A549 (cell line): ENCODE data around the gene RHOT2.

Experiments
- EHF ChIP-seq: fragments of 250-450 bp; sonication (Bioruptor Pico); IDR thresholded peaks from 2 replicates; pipeline ENCODE4 v1.5.0; 2020; ENCODE audit warnings: mild to moderate bottlenecking
- EP300 ChIP-seq, 2 experiments: fragments of >200 bp; sonication (Bioruptor Twin); formaldehyde crosslinking; IDR thresholded peaks; 2 replicates in 1 of 2; 3 replicates in 1 of 2; pipeline ENCODE4 v1.6.1; 2016 to 2017
- MAZ ChIP-seq: fragments of 150-350 bp; IDR thresholded peaks from 2 replicates; pipeline ENCODE4 v1.6.1; 2014; ENCODE audit warnings: antibody characterized with exemption, low read depth, low read length, borderline replicate concordance
- NR3C1 ChIP-seq: fragments of >200 bp; sonication (Bioruptor Twin); formaldehyde crosslinking; IDR thresholded peaks from 3 replicates; pipeline ENCODE4 v1.6.1; 2017
- POLR2A ChIP-seq: IDR thresholded peaks from 2 replicates; pipeline ENCODE4 v1.6.1; 2012; ENCODE audit warnings: mild to moderate bottlenecking, low read length
- RFX5 ChIP-seq: fragments of 450-650 bp; IDR thresholded peaks from 2 replicates; pipeline ENCODE4 v1.7.1; 2014; ENCODE audit warnings: antibody characterized with exemption, mild to moderate bottlenecking, moderate library complexity
- TF ChIP-seq, protein P1 (sequence below): fragments of >200 bp; sonication (Bioruptor Twin); formaldehyde crosslinking; IDR thresholded peaks from 3 replicates; pipeline ENCODE4 v1.5.1; 2016

DNA sequence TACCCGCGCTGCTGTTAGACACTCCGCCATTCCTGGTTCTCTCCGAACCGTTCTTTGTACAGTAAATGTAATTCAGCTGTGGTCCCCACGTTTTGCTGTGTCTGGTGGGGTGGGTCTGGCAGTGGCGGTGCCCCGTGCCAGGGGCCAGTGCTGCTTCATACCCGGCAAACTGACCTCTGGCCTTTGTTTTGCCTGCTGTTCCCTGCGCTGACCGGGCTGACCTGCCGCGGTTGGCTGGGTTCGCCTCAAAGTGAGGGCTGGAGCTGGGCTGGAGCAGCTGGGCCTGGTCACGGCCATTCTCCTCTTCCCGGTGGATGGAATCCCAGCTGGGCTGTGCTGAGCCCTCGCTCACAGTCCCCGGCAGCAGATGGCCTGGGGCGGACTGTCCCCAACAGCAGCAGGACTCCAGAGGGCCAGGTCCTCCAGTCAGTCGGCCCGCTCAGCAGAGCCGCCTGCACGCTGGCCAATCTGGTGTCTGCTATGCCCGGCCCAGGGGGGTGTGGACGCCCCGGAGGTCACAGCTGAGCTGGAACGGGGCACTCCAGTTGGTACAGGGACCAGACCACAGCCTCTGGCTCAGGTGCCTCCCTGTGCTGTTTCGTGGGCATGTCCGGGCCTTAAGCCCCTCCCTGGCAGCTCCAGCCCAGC, 38.6 kb upstream of the RHOT2 start:
- TF ChIP-seq, protein P1, sequence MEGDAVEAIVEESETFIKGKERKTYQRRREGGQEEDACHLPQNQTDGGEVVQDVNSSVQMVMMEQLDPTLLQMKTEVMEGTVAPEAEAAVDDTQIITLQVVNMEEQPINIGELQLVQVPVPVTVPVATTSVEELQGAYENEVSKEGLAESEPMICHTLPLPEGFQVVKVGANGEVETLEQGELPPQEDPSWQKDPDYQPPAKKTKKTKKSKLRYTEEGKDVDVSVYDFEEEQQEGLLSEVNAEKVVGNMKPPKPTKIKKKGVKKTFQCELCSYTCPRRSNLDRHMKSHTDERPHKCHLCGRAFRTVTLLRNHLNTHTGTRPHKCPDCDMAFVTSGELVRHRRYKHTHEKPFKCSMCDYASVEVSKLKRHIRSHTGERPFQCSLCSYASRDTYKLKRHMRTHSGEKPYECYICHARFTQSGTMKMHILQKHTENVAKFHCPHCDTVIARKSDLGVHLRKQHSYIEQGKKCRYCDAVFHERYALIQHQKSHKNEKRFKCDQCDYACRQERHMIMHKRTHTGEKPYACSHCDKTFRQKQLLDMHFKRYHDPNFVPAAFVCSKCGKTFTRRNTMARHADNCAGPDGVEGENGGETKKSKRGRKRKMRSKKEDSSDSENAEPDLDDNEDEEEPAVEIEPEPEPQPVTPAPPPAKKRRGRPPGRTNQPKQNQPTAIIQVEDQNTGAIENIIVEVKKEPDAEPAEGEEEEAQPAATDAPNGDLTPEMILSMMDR, result no peak
- TF ChIP-seq RFX5 (no peak), MAZ (no peak), POLR2A (no peak), NR3C1 (no peak), EHF (CRISPR knock-in tag) (no peak), EP300 (IDR thresholded peaks at IDR 0.05) (no peak)
